K562 (cell line): Measurements from ENCODE around the gene ARPC2. TPM values are rescaled to one million over a fixed set of nuclear protein-coding genes. Genes with fewer than 3 reads are reported as not detected.

ENCODE experiments used
- ATF3 ChIP-seq, 2 experiments: fragments of 450-650 bp in 1 of 2; sonication (generic) in 1 of 2; formaldehyde crosslinking in 1 of 2; IDR thresholded peaks in 1 of 2; conservative IDR thresholded peaks in 1 of 2; 2 replicates each; pipeline versions ENCODE4 v1.6.1 to v1.8.1; 2016 to 2023; ENCODE audit warnings: mild to moderate bottlenecking in 2 of 2, moderate library complexity in 2 of 2, inconsistent platforms in 1 of 2, missing genetic modification reagents in 1 of 2
- CBX3 ChIP-seq, 2 experiments: IDR thresholded peaks; 1 replicate in 1 of 2; 2 replicates in 1 of 2; pipeline ENCODE4 v1.6.1; 2012; ENCODE audit warnings: inconsistent platforms in 2 of 2, low read length in 2 of 2, borderline replicate concordance in 1 of 2, control low read depth in 1 of 2
- CEBPG ChIP-seq, 3 experiments: fragments of 200-800 bp in 1 of 3; sonication (Bioruptor generic) in 1 of 3; sonication (generic) in 1 of 3; formaldehyde crosslinking in 1 of 3; IDR thresholded peaks in 2 of 3; conservative IDR thresholded peaks in 1 of 3; 2 replicates each; pipeline versions ENCODE4 v1.6.1 to v1.8.0; 2016 to 2022; ENCODE audit warnings: missing compliant biosample characterization in 2 of 3, missing genetic modification characterization in 2 of 3, mild to moderate bottlenecking in 1 of 3, missing genetic modification reagents in 1 of 3
- GABPB1 ChIP-seq: sonication (generic); formaldehyde crosslinking; IDR thresholded peaks from 2 replicates; pipeline ENCODE4 v1.8.0; 2022; ENCODE audit warnings: mild to moderate bottlenecking, missing genetic modification reagents
- GTF2E2 ChIP-seq: fragments of 200-800 bp; sonication (Bioruptor generic); IDR thresholded peaks from 2 replicates; pipeline ENCODE4 v1.6.1; 2016; ENCODE audit warnings: missing genetic modification characterization, missing compliant biosample characterization
- HMGXB4 ChIP-seq: sonication (generic); formaldehyde crosslinking; IDR thresholded peaks from 2 replicates; pipeline ENCODE4 v1.8.1; 2023; ENCODE audit warnings: mild to moderate bottlenecking, missing genetic modification reagents
- KAT8 ChIP-seq: fragments of 450-650 bp; IDR thresholded peaks from 2 replicates; pipeline ENCODE4 v1.6.1; 2016; ENCODE audit warnings: low read depth, mild to moderate bottlenecking
- MTA3 ChIP-seq: fragments of 450-650 bp; formaldehyde crosslinking; IDR thresholded peaks from 2 replicates; pipeline ENCODE4 v1.6.1; 2017; ENCODE audit warnings: mild to moderate bottlenecking, borderline replicate concordance
- POLR2G ChIP-seq: fragments of 200-400 bp; formaldehyde crosslinking; IDR thresholded peaks from 2 replicates; pipeline ENCODE4 v1.6.1; 2017; ENCODE audit warnings: low read depth, mild to moderate bottlenecking, antibody characterized with exemption, low read length, moderate library complexity
- SP1 ChIP-seq: sonication (generic); formaldehyde crosslinking; IDR thresholded peaks from 2 replicates; pipeline ENCODE4 v1.8.1; 2022; ENCODE audit warnings: mild to moderate bottlenecking, missing genetic modification reagents
- TAF7 ChIP-seq: fragments of 450-650 bp; IDR thresholded peaks from 2 replicates; pipeline ENCODE4 v1.6.1; 2016; ENCODE audit warnings: missing genetic modification characterization, missing compliant biosample characterization
- polyA plus RNA-seq, 8 experiments: library from polyadenylated mRNA; depleted of rRNA in 4 of 8; stranded (reverse) in 5 of 8; unstranded in 3 of 8; fragments of >200 nt; fragmentation: Nextera tagmentation in 2 of 8; fragmentation: Illumina TruSeq in 1 of 8; extraction: Ambion mirVana in 2 of 8; extraction: Trizol in 1 of 8; gene quantifications; 2 replicates each; pipeline versions ENCODE4 v1.2.1 to v1.2.3, GENCODE V29; 2011 to 2014; ENCODE audit warnings: inconsistent platforms in 1 of 8, missing spikeins in 1 of 8
- total RNA-seq, 7 experiments: library from RNA; depleted of rRNA in 6 of 7; stranded (reverse); fragments of >200 nt in 6 of 7; fragmentation: Illumina TruSeq in 2 of 7; extraction: Trizol in 2 of 7; gene quantifications; 2 replicates each; pipeline versions ENCODE4 v1.2.1 to v1.2.3, GENCODE V29; 2011 to 2021; ENCODE audit warnings: low replicate concordance in 1 of 7
- TF ChIP-seq, protein P1 (sequence below): sonication (generic); formaldehyde crosslinking; IDR thresholded peaks from 2 replicates; pipeline ENCODE4 v1.8.0; 2022; ENCODE audit warnings: mild to moderate bottlenecking, missing genetic modification reagents
- TF ChIP-seq, protein P2 (sequence below): fragments of 450-650 bp; IDR thresholded peaks from 2 replicates; pipeline ENCODE4 v1.6.1; 2016; ENCODE audit warnings: antibody characterized with exemption
- TF ChIP-seq, protein P3 (sequence below): sonication (generic); formaldehyde crosslinking; IDR thresholded peaks from 2 replicates; pipeline ENCODE4 v1.9.0; 2022; ENCODE audit warnings: mild to moderate bottlenecking, missing genetic modification reagents

ARPC2 gene
- total and polyA plus RNA-seq, 9 of the 15 experiments (the other 6 are each of a cell fraction or from before 2014, with no cell fraction given) = 81.9 to 187 (median 103) TPM

- no peak; the same call in 1 of the 2 replicates for TF ChIP-seq MTA3
- TF ChIP-seq POLR2G = peak; percentile 88
- peak; percentile 47; the same call in 1 of the 2 replicates for TF ChIP-seq TAF7 (tag)
- TF ChIP-seq, protein P1, sequence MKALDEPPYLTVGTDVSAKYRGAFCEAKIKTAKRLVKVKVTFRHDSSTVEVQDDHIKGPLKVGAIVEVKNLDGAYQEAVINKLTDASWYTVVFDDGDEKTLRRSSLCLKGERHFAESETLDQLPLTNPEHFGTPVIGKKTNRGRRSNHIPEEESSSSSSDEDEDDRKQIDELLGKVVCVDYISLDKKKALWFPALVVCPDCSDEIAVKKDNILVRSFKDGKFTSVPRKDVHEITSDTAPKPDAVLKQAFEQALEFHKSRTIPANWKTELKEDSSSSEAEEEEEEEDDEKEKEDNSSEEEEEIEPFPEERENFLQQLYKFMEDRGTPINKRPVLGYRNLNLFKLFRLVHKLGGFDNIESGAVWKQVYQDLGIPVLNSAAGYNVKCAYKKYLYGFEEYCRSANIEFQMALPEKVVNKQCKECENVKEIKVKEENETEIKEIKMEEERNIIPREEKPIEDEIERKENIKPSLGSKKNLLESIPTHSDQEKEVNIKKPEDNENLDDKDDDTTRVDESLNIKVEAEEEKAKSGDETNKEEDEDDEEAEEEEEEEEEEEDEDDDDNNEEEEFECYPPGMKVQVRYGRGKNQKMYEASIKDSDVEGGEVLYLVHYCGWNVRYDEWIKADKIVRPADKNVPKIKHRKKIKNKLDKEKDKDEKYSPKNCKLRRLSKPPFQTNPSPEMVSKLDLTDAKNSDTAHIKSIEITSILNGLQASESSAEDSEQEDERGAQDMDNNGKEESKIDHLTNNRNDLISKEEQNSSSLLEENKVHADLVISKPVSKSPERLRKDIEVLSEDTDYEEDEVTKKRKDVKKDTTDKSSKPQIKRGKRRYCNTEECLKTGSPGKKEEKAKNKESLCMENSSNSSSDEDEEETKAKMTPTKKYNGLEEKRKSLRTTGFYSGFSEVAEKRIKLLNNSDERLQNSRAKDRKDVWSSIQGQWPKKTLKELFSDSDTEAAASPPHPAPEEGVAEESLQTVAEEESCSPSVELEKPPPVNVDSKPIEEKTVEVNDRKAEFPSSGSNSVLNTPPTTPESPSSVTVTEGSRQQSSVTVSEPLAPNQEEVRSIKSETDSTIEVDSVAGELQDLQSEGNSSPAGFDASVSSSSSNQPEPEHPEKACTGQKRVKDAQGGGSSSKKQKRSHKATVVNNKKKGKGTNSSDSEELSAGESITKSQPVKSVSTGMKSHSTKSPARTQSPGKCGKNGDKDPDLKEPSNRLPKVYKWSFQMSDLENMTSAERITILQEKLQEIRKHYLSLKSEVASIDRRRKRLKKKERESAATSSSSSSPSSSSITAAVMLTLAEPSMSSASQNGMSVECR = peak; percentile 42; the same call in 1 of the 2 replicates
- TF ChIP-seq GTF2E2 = peak; percentile 56; the same call in 1 of the 2 replicates
- TF ChIP-seq CBX3 (IDR thresholded peaks at IDR 0.05; ENCODE audit: borderline replicate concordance in 1 of 2, low read length in 2 of 2) = peak in 1 of 2 experiments; percentile 70; a peak in 1 of 3 replicates
- no peak for TF ChIP-seq CEBPG (CRISPR knock-in tag; IDR thresholded peaks at IDR 0.05)
- TF ChIP-seq CEBPG (tag; conservative IDR thresholded peaks at IDR 0.05 in 1 of 2, IDR thresholded peaks at IDR 0.05 in 1 of 2) = no peak
- TF ChIP-seq, protein P2, sequence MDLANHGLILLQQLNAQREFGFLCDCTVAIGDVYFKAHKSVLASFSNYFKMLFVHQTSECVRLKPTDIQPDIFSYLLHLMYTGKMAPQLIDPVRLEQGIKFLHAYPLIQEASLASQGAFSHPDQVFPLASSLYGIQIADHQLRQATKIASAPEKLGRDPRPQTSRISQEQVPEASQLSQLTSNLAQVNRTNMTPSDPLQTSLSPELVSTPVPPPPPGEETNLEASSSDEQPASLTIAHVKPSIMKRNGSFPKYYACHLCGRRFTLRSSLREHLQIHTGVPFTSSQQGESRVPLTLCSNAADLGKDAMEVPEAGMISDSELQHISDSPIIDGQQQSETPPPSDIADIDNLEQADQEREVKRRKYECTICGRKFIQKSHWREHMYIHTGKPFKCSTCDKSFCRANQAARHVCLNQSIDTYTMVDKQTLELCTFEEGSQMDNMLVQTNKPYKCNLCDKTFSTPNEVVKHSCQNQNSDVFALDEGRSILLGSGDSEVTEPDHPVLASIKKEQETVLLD = peak; percentile 90
- no peak for TF ChIP-seq ATF3 (IDR thresholded peaks at IDR 0.05)
- TF ChIP-seq ATF3 (CRISPR knock-in tag; conservative IDR thresholded peaks at IDR 0.05) = 0 out of 2 replicates have a peak, but pooled peaks have one; percentile 29
- 0 out of 2 replicates have a peak, but pooled peaks have one; percentile 53 for TF ChIP-seq HMGXB4 (CRISPR knock-in tag)
- TF ChIP-seq SP1 = 0 out of 2 replicates have a peak, but pooled peaks have one; percentile 26
- peak; percentile 92 for TF ChIP-seq GABPB1 (CRISPR knock-in tag)
- no peak for TF ChIP-seq KAT8
- TF ChIP-seq, protein P3, sequence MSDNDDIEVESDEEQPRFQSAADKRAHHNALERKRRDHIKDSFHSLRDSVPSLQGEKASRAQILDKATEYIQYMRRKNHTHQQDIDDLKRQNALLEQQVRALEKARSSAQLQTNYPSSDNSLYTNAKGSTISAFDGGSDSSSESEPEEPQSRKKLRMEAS (CRISPR knock-in tag) = peak; percentile 65
Observed at GRCh38 chr2:218216674-218217359, at the start of gene ARPC2 (continued).
